ENCODE data around the gene MPPE1. TPM values are rescaled to one million over a fixed set of nuclear protein-coding genes. Genes with fewer than 3 reads are reported as not detected.
"Not testable (repeated sequence)": the region's sequence is repeated elsewhere in the genome, so short reads cannot be mapped to it uniquely, and the experiment has no call there.

Gene MPPE1
- 10 to 100 TPM; 57.9 to 61.0 TPM for total RNA-seq
- long read RNA-seq, full-length matches to known transcripts, result 23 of 75 reads
- long read RNA-seq, partial matches to known transcripts, result 9 of 75 reads
- long read RNA-seq, other reads (novel, unspliced or antisense), result 43 of 75 reads

GRCh38 chr18:11908182-11909060, at the start of gene MPPE1:
TSS of gene MPPE1 (minus strand) at chr18:11908317. CDS start at chr18:11897264, 11,053 bp downstream.
- intact Hi-C loops (cut with DNase I, micrococcal nuclease), result loop anchor here in 1 of 2 donors (5.0 kb wide), 1 partner anchor 51 kb away; no protein-coding TSS in a partner anchor
- peak; percentile 89 to 94 for DNase-seq
- ATAC-seq, result peak; percentile 92

GRCh38 chr18:11957636-11958035, 49.5 kb upstream of the MPPE1 start:
- intact Hi-C loops (cut with DNase I, micrococcal nuclease), result no loop called here
- ATAC-seq (no peak), DNase-seq (no peak)

- intact Hi-C loops (cut with DNase I, micrococcal nuclease), result no loop called here
- ATAC-seq, result no peak
- no peak for DNase-seq
Measured at GRCh38 chr18:11956371-11957308, 48.5 kb upstream of the MPPE1 start.

GRCh38 chr18:11955239-11956029, 47.3 kb upstream of the MPPE1 start:
- ATAC-seq, result no peak
- intact Hi-C loops (cut with DNase I, micrococcal nuclease), result no loop called here
- peak in 1 of 2 donors; percentile 35 for DNase-seq

GRCh38 chr18:11953113-11953512, 45.0 kb upstream of the MPPE1 start:
- ATAC-seq (no peak), DNase-seq (no peak)
- intact Hi-C loops (cut with DNase I, micrococcal nuclease), result no loop called here

GRCh38 chr18:11951390-11951851, 43.3 kb upstream of the MPPE1 start:
- intact Hi-C loops (cut with DNase I, micrococcal nuclease), result no loop called here
- no peak for DNase-seq
- ATAC-seq, result no peak

- ATAC-seq (no peak), DNase-seq (no peak)
- intact Hi-C loops (cut with DNase I, micrococcal nuclease), result no loop called here
Measured at GRCh38 chr18:11950824-11951223, 42.7 kb upstream of the MPPE1 start.

- intact Hi-C loops (cut with DNase I, micrococcal nuclease), result no loop called here
- ATAC-seq, result no peak
- no peak for DNase-seq
Measured at GRCh38 chr18:11948852-11949523, 40.9 kb upstream of the MPPE1 start.

- DNase-seq, result peak; percentile 90 to 95
- intact Hi-C loops (cut with DNase I, micrococcal nuclease), result no loop called here
- ATAC-seq, result peak; percentile 96
Measured at GRCh38 chr18:11947214-11948191, 39.4 kb upstream of the MPPE1 start.

GRCh38 chr18:11946756-11947155, 38.6 kb upstream of the MPPE1 start:
- intact Hi-C loops (cut with DNase I, micrococcal nuclease), result no loop called here
- DNase-seq (peak in 1 of 2 donors; percentile 38), ATAC-seq (peak; percentile 42)

GRCh38 chr18:11945834-11946659, 37.9 kb upstream of the MPPE1 start:
- intact Hi-C loops (cut with DNase I, micrococcal nuclease); ATAC-seq; DNase-seq: not testable (repeated sequence)

- no peak for ATAC-seq
- DNase-seq, result no peak
- intact Hi-C loops (cut with DNase I, micrococcal nuclease), result no loop called here
Measured at GRCh38 chr18:11944786-11945185, 36.7 kb upstream of the MPPE1 start.

- ATAC-seq (no peak), DNase-seq (no peak)
- intact Hi-C loops (cut with DNase I, micrococcal nuclease), result no loop called here
Measured at GRCh38 chr18:11944252-11944651, 36.1 kb upstream of the MPPE1 start.

GRCh38 chr18:11943551-11943950, 35.4 kb upstream of the MPPE1 start:
- ATAC-seq, result no peak
- intact Hi-C loops (cut with DNase I, micrococcal nuclease), result no loop called here
- no peak for DNase-seq

GRCh38 chr18:11940956-11941355, 32.8 kb upstream of the MPPE1 start:
- DNase-seq (no peak), ATAC-seq (no peak)
- intact Hi-C loops (cut with DNase I, micrococcal nuclease), result no loop called here
